Measurements from ENCODE around the gene ARHGAP30.

DNA sequence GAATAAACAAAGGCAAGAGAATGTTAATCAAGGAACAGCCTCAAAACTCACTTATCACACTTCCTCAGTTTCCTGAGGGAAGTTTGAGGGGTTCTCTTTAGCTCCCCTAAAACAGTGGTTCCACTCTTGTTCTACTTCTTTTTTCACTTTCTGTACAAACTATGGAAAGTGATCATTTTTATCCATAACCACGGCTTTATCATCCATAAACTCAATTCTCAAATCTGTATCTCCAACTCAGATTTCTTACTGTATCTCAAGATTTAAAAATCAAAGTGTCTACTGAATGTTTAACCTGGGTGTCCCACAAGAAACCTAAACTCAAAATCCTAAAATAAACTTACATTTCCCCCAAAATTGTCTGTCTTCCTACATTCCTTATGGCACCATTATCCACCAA lies 44.2 kb upstream of the ARHGAP30 start:
- TF ChIP-seq, protein P1, sequence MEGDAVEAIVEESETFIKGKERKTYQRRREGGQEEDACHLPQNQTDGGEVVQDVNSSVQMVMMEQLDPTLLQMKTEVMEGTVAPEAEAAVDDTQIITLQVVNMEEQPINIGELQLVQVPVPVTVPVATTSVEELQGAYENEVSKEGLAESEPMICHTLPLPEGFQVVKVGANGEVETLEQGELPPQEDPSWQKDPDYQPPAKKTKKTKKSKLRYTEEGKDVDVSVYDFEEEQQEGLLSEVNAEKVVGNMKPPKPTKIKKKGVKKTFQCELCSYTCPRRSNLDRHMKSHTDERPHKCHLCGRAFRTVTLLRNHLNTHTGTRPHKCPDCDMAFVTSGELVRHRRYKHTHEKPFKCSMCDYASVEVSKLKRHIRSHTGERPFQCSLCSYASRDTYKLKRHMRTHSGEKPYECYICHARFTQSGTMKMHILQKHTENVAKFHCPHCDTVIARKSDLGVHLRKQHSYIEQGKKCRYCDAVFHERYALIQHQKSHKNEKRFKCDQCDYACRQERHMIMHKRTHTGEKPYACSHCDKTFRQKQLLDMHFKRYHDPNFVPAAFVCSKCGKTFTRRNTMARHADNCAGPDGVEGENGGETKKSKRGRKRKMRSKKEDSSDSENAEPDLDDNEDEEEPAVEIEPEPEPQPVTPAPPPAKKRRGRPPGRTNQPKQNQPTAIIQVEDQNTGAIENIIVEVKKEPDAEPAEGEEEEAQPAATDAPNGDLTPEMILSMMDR (IDR thresholded peaks at IDR 0.05) = no peak
- TF ChIP-seq TCF7L2 (IDR thresholded peaks at IDR 0.05; ENCODE audit: low read depth, low read length) (no peak), POLR2AphosphoS5 (IDR thresholded peaks at IDR 0.05; ENCODE audit: low read depth, low read length) (no peak), SIN3A (IDR thresholded peaks at IDR 0.05; ENCODE audit: borderline replicate concordance, insufficient read depth, low read depth, low read length) (no peak)
- TF ChIP-seq, protein P2, sequence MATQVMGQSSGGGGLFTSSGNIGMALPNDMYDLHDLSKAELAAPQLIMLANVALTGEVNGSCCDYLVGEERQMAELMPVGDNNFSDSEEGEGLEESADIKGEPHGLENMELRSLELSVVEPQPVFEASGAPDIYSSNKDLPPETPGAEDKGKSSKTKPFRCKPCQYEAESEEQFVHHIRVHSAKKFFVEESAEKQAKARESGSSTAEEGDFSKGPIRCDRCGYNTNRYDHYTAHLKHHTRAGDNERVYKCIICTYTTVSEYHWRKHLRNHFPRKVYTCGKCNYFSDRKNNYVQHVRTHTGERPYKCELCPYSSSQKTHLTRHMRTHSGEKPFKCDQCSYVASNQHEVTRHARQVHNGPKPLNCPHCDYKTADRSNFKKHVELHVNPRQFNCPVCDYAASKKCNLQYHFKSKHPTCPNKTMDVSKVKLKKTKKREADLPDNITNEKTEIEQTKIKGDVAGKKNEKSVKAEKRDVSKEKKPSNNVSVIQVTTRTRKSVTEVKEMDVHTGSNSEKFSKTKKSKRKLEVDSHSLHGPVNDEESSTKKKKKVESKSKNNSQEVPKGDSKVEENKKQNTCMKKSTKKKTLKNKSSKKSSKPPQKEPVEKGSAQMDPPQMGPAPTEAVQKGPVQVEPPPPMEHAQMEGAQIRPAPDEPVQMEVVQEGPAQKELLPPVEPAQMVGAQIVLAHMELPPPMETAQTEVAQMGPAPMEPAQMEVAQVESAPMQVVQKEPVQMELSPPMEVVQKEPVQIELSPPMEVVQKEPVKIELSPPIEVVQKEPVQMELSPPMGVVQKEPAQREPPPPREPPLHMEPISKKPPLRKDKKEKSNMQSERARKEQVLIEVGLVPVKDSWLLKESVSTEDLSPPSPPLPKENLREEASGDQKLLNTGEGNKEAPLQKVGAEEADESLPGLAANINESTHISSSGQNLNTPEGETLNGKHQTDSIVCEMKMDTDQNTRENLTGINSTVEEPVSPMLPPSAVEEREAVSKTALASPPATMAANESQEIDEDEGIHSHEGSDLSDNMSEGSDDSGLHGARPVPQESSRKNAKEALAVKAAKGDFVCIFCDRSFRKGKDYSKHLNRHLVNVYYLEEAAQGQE (IDR thresholded peaks at IDR 0.05; ENCODE audit: insufficient read depth in 1 of 2, low read depth in 2 of 2, low read length in 1 of 2) = no peak

Data from Panc1 (cell line).